ENCODE results near the gene PROM1.

Gene PROM1

GRCh38 chr4:16025268-16025667 lies 58.6 kb downstream of the PROM1 start:
- FAIRE-seq, result no peak

DNA sequence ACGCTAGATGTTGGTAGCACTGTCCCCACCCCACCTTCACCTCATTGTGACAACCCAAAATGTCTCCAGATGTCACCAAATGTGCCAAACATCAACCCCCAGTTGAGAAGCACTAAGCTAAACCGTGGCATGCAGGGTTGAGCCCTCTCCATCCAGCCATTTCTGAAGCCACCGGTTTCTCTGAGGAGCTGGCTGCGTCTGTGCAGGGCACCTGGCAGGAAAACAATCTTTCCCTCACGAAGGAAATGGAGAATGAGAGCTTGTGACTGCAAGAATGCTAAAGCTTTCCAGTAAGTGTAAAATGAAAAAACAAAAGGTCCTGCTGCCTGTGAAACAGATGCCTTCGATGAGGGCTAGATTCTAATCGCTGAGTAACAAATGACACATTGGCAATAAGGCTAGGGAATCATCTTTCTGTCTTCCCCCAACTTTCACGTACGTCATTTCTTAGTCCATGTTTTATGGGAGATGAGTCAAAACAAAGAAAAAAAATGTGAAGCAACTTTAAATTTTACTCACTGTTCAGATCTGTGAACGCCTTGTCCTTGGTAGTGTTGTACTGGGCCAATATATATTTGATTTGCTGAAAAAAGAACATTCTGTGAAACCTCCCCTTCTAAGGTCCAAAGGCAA lies 59.9 kb downstream of the PROM1 start:
- FAIRE-seq, result no peak

- no peak for FAIRE-seq
Observed at GRCh38 chr4:16021804-16022560, 61.8 kb downstream of the PROM1 start.

GRCh38 chr4:16019649-16020048 lies 64.2 kb downstream of the PROM1 start:
- no peak for FAIRE-seq

- FAIRE-seq, result no peak
Observed at GRCh38 chr4:16018841-16019240, 65.0 kb downstream of the PROM1 start.

DNA sequence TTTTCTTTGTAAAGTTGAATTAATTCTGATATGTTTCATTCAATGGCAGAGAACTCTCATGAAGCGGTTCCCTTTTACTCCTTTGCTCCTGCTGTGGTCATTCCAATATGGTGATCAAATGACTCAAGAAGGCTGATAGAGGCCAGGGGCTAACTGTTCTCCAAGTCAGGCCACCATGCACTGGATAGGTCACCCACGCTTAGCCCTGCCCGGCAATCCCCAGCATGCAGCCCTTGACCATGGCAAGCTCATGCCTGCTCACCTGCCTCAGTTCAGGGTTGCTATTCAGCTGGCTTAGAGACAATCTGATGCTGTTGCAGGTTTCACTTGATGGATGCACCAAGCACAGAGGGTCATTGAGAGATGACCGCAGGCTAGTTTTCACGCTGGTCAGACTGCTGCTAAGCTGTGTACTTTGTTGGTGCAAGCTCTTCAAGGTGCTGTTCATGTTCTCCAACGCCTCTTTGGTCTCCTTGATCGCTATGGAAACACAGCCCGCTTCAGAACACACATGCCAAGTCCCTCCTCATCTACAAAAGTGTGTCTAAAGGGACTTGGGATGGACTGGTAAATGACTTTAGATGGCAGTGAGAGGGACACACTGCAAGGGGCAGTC lies 65.7 kb downstream of the PROM1 start:
- FAIRE-seq, result no peak

DNA sequence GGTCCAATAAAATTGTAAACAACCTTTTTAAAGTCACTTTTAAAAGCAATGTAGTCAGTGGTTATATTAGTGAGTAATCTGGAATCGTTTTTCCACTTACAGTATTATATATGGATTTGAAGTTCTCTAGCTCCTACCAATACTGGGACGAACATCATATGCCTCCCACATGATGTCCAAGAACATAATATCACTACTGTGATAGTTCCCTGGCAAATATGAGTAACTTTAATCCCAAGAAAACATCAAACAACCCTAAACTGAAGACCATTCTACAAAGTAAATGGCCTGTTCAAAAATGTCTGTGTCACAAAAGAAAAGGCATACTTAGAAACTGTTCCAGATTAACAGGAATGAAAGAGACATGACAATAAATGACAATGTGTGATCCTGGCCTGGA lies 67.3 kb downstream of the PROM1 start:
- no peak for FAIRE-seq

DNA sequence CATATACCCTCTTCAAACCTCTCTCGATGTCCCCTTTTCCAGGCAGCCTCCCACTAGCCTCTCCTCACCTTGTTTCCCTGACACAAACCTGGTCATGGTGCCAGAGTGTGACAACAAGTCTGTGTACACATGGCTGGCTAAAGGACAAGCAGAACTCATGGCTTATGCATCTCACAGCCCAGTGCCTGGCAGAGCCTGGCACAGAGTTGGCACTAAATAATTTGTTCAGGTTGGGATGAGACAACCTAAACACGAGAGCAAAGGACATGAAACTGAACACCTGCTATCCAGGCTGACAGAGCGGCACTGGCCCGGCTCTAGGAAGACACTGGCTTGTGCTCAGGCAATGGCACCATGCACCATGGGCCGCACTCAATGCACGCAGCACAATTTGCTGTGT lies 72.7 kb downstream of the PROM1 start:
- FAIRE-seq, result no peak

- no peak for FAIRE-seq
Observed at GRCh38 chr4:16009153-16009552, 74.7 kb downstream of the PROM1 start.

GRCh38 chr4:16007471-16008095 lies 76.2 kb downstream of the PROM1 start:
- FAIRE-seq, result no peak

- FAIRE-seq, result no peak
Observed at GRCh38 chr4:16006771-16007446, 76.9 kb downstream of the PROM1 start.

- no peak for FAIRE-seq
Observed at GRCh38 chr4:16005676-16006075, 78.1 kb downstream of the PROM1 start.

DNA sequence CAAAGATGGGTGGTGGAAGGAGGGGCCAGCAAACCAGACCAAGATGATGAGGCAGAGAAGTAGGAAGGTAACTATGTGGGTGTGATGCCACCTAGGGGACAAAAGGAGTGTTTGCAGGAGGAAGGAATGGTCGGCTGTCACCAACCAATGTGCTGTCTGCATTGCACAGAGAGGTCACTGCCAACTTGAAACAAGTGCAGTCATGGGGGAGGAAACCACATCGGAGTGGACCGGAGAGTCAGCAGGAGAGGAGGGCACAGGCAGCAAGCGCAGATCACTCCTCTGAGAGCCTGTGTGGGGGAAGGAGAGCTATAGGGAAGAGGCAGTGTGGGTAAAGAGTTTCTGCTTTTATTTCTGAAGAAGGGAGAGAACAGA lies 82.4 kb downstream of the PROM1 start:
- peak; percentile 55 for FAIRE-seq

GRCh38 chr4:16000708-16001483 lies 82.9 kb downstream of the PROM1 start:
- no peak for FAIRE-seq

GRCh38 chr4:15996773-15997172 lies 87.0 kb downstream of the PROM1 start:
- no peak for FAIRE-seq

GRCh38 chr4:15995826-15996225 lies 88.0 kb downstream of the PROM1 start:
- FAIRE-seq, result no peak

GRCh38 chr4:15992167-15992485 lies 91.7 kb downstream of the PROM1 start:
- no peak for FAIRE-seq

DNA sequence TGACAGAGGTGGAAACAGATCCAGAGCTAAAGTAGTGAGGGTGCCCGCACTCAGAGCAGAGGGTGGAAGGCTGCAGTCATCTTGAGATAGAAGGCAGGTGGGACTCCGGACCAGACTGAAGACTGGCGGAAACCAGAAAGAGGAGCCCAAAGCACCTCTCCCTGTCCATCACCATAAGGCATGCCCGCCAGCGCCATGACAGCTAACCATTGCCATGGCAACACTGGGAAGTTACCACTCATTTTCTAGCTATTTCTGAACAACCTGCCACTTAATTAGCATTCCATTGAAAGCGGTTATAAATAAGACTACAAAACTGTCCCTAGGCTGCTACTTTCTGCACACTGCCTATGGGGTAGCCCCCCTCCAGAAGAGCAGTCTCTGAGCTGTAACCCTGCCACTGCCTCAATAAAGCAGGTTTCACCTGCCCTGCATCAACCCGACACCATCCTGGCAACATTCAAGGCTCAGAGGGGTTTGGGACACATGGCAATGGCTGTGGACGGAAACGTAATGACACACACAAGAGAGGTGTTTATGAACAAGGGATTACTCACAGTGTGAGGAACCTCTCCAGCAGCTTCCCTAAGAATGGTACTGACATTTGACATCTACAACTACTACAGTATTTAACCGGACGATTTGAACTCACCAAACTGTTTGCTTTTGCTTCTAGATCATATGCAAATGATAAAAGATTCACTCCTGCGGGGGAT lies 93.1 kb downstream of the PROM1 start:
- no peak for FAIRE-seq

DNA sequence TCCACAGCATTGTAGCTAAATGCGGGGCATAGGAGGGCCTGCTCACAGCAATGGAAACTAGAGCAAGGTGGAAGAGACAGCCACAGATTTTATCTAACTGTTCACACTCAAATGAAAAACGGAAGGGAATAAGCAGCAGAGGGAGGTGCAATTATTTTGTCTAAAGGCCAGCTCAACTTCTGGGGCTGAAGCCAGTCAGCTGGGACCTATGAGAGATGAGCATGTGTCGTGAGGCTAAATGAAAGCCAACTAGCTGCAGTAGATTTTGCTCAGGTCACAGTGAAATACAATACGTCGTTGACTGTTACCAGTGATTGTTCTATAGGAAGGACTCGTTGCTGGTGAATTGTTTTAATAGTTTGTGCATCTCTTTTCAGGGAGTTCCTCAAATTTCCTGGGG lies 94.4 kb downstream of the PROM1 start:
- FAIRE-seq, result no peak

DNA sequence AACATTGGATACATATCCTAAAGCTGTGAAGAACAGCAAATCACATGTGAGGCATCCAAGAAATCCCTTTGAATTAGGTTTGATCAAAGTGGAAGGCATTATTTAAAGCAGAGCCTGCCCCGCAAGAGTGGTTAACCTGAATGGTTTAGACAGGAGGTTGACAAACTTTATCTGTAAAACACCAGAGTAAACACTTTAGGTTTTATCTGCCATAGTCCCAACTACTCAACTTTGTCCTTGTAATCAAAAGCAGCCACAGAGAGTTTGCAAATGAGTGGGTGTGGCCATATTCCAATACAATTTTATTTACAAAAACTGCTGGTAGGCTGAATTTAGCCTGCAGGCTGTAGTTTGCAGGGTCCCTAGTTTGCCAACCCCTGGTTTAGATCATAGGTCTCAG lies 95.6 kb downstream of the PROM1 start:
- no peak for FAIRE-seq

GRCh38 chr4:15986907-15987306 lies 96.9 kb downstream of the PROM1 start:
- no peak for FAIRE-seq

DNA sequence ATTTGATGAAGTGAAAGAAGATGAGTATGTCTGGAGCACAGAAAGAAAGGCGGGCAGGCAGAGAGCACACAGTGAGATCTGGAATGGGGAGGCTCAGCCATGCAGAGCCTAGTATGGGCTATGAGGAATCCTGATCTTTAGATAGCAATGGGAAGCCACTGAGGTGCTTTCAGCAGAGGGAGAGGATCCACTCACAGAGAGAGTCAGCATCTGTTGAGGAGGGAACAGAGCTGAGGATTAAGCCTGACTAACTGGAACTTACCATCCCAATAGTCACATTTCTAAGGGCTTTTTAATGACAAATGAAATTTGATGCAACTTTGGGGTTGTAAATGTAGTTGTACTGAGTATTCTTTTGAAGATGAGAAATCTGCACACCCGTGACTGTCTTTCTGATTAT lies 100.2 kb downstream of the PROM1 start:
- FAIRE-seq, result no peak
